Measurements from ENCODE around the gene DOC2B. TPM values are rescaled to one million over a fixed set of nuclear protein-coding genes. Genes with fewer than 3 reads are reported as not detected.
A peak's percentile ranks its signal among the peaks of the same experiment; 100 is the strongest.

DOC2B gene
- total RNA-seq, 1 donor from 2014 or later: 0.34 TPM

DNA sequence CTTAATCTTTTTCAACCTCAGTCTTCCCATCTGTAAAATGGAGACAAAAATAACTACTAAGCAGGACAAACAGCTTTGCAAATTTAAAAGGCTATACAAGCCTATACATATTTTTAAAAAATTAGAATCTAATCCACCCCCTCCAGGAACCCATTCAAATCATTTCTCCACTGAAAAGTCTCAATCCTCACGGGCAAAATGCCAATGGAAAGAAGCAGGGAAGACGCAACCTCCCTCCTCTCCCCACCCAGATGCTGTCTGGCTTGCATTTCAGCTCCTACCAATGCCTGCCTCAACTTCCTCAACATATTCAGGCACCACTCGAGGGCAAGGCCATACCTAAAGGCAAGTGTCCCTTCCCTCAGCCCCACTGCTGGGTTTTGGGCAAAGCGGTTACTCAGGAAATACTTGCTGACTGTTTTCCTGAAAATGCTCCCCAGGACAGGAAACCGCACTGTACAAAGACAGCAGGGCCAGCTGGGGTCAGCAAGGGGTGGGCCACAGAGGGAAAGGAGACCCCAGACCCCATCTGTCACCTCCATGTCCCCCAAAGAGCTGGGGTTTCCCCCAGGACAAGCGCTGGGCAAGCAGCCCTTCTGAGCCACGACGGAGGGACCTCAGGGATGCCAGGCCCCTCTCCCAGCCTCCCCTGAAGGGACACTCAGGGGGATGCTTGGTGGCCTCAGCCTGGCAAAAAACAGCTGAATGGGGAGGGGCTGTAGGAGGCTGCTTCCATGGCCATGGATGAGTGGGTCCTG lies 47.7 kb upstream of the DOC2B start:
- Histone ChIP-seq H3F3A (ENCODE audit: low read depth) (no peaks in the 10 kb centered on the region), H3K4me3 (no peak overlapping the region), H3K27me3 (no peaks in the 10 kb centered on the region), H2AFZ (replicated peaks) (no peak overlapping the region), H3K4me1 (peaks cover 7% of the 10 kb centered on the region), H3K27ac (no peak overlapping the region), H3K36me3 (no peaks in the 10 kb centered on the region), H3K9ac (no peak overlapping the region), H3K4me2 (no peak overlapping the region), H3K9me3 (ENCODE audit: low read depth) (no peaks in the 10 kb centered on the region), H3K79me2 (ENCODE audit: low read depth) (no peaks in the 10 kb centered on the region), H4K20me1 (ENCODE audit: low read depth) (no peaks in the 10 kb centered on the region)
- TF ChIP-seq EZH2phosphoT487 (IDR thresholded peaks at IDR 0.05) (no peak), EZH2 (IDR thresholded peaks at IDR 0.05) (no peak)
- TF ChIP-seq, protein P1, sequence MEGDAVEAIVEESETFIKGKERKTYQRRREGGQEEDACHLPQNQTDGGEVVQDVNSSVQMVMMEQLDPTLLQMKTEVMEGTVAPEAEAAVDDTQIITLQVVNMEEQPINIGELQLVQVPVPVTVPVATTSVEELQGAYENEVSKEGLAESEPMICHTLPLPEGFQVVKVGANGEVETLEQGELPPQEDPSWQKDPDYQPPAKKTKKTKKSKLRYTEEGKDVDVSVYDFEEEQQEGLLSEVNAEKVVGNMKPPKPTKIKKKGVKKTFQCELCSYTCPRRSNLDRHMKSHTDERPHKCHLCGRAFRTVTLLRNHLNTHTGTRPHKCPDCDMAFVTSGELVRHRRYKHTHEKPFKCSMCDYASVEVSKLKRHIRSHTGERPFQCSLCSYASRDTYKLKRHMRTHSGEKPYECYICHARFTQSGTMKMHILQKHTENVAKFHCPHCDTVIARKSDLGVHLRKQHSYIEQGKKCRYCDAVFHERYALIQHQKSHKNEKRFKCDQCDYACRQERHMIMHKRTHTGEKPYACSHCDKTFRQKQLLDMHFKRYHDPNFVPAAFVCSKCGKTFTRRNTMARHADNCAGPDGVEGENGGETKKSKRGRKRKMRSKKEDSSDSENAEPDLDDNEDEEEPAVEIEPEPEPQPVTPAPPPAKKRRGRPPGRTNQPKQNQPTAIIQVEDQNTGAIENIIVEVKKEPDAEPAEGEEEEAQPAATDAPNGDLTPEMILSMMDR (IDR thresholded peaks at IDR 0.05): no peak
- Mint-ChIP-seq H3K9me3 (no peaks in the 10 kb centered on the region), H3K27me3 (ENCODE audit: insufficient read depth, low read depth) (peaks cover 6% of the 10 kb centered on the region), H3K27ac (peak overlapping the region; percentile 48), H3K36me3 (no peaks in the 10 kb centered on the region), H3K4me1 (peaks cover 28% of the 10 kb centered on the region), H3K4me3 (no peak overlapping the region)
- no peak for DNase-seq (ENCODE audit: low spot score)

DNA sequence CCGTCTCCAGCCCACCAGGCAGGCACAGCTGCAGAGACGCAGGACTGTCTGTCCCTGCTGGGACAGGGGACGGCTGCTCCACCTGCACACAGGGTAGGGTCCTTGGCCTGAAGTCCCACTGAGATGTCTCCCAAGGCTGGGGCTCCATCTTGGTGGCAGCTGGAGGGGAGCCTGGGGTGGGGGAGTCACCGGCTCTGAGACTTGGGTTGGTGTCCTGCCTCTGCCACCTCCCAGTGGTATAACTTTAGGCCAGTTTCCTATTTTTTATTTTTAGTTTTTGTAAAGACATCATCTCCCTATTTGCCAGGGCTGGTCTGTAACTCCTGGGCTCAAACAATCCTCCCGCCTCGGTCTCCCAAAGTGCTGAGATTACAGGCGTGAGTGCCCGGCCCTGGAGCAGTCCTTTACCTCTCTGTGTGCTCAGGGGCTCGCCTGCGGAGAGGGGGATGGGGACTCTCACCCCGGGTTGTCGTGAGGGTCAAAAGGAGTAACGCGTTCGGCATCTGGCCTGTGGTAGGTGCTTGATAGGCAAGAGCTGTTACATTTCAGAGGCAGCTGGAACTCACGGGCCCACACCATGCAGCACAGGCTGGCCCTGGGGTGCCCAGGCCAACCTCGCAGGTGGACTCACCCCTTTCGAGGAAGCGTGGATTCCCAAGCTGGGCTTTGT lies 46.6 kb upstream of the DOC2B start:
- no peaks in the 10 kb centered on the region for H3K36me3 Mint-ChIP-seq
- no peak overlapping the region for H3K4me3 Mint-ChIP-seq
- H3K27ac Mint-ChIP-seq: no peak overlapping the region
- H3K4me1 Mint-ChIP-seq: peaks cover 26% of the 10 kb centered on the region
- no peak overlapping the region for H3K4me3 ChIP-seq
- TF ChIP-seq, protein P1 (IDR thresholded peaks at IDR 0.05): no peak
- TF ChIP-seq EZH2 (IDR thresholded peaks at IDR 0.05) (no peak), EZH2phosphoT487 (IDR thresholded peaks at IDR 0.05) (no peak)
- no peaks in the 10 kb centered on the region for H3K79me2 ChIP-seq (ENCODE audit: low read depth)
- H3K9me3 ChIP-seq (ENCODE audit: low read depth): no peaks in the 10 kb centered on the region
- H3K4me1 ChIP-seq: peaks cover 7% of the 10 kb centered on the region
- H3K36me3 ChIP-seq: no peaks in the 10 kb centered on the region
- H3K9me3 Mint-ChIP-seq: no peaks in the 10 kb centered on the region
- H3K4me2 ChIP-seq: no peak overlapping the region
- no peak overlapping the region for H2AFZ ChIP-seq (replicated peaks)
- no peaks in the 10 kb centered on the region for H3F3A ChIP-seq (ENCODE audit: low read depth)
- peaks cover 13% of the 10 kb centered on the region for H3K27me3 Mint-ChIP-seq (ENCODE audit: insufficient read depth, low read depth)
- H3K27me3 ChIP-seq: no peaks in the 10 kb centered on the region
- H3K27ac ChIP-seq: no peak overlapping the region
- H3K9ac ChIP-seq: no peak overlapping the region
- no peaks in the 10 kb centered on the region for H4K20me1 ChIP-seq (ENCODE audit: low read depth)
- no peak for DNase-seq (ENCODE audit: low spot score)

GRCh38 chr17:227078-227945 lies 45.9 kb upstream of the DOC2B start:
- H3K4me1 Mint-ChIP-seq: peaks cover 18% of the 10 kb centered on the region

More at GRCh38 chr17:227078-227945, 45.9 kb upstream of the DOC2B start:
- Histone ChIP-seq H3K9me3 (ENCODE audit: low read depth) (no peaks in the 10 kb centered on the region), H3K4me2 (no peak overlapping the region), H3K4me3 (no peak overlapping the region), H4K20me1 (ENCODE audit: low read depth) (no peaks in the 10 kb centered on the region), H3K79me2 (ENCODE audit: low read depth) (no peaks in the 10 kb centered on the region), H3K36me3 (no peaks in the 10 kb centered on the region), H3K27ac (no peak overlapping the region), H3K4me1 (peaks cover 7% of the 10 kb centered on the region), H2AFZ (replicated peaks) (no peak overlapping the region), H3F3A (ENCODE audit: low read depth) (no peaks in the 10 kb centered on the region), H3K27me3 (no peaks in the 10 kb centered on the region), H3K9ac (no peak overlapping the region)
- H3K36me3 Mint-ChIP-seq: no peaks in the 10 kb centered on the region
- no peak overlapping the region for H3K27ac Mint-ChIP-seq
- peak; percentile 45 for DNase-seq (ENCODE audit: low spot score)
- peaks cover 13% of the 10 kb centered on the region for H3K27me3 Mint-ChIP-seq (ENCODE audit: insufficient read depth, low read depth)
- no peak overlapping the region for H3K4me3 Mint-ChIP-seq
- no peak for TF ChIP-seq EZH2phosphoT487 (IDR thresholded peaks at IDR 0.05)
- TF ChIP-seq, protein P1 (IDR thresholded peaks at IDR 0.05): no peak
- TF ChIP-seq EZH2 (IDR thresholded peaks at IDR 0.05): no peak
- H3K9me3 Mint-ChIP-seq: no peaks in the 10 kb centered on the region

All from neural progenitor cell (in vitro differentiated cells).